ENCODE data around the gene CRX. TPM values are rescaled to one million over a fixed set of nuclear protein-coding genes. Genes with fewer than 3 reads are reported as not detected.
"Not testable (repeated sequence)": the region's sequence is repeated elsewhere in the genome, so short reads cannot be mapped to it uniquely, and the experiment has no call there.

CRX gene
- total RNA-seq (not detected), polyA plus RNA-seq (not detected)

DNA sequence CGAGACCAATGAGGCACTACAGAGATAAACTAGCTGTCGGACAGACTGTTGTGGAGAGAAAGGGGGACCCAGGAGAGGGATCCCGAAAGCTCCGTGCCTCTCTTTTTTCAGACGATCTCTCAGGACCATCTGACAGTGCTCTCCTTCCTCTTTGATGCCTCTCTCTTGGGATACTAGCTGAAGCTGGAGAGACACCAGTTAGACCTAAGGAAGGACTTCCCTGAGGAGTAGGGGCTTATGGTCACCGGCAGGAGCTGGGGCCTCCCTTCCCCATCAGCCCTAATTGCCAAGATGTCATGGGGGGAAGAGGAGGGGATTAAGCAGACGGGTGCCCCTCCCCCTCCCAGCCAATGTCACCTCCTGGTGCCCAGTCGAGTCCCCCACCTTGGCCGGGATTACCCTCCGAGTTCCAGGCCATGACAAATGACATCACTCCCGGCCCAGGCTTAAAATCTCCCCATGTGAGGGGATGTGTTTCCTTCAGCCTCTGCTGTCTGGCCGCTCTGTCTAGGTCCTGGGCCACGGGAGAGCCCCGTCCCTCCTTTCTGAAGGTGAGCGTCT lies at the start of gene CRX:
Gene CRX, plus strand, starts transcription at position 478 of the 561 bp plus-strand sequence. CDS start 12,507 bp downstream, outside the sequence.
- CTCF ChIA-PET: no interaction called here
- no peak within 1 kb of the TSS for H3K4me3 Mint-ChIP-seq

DNA sequence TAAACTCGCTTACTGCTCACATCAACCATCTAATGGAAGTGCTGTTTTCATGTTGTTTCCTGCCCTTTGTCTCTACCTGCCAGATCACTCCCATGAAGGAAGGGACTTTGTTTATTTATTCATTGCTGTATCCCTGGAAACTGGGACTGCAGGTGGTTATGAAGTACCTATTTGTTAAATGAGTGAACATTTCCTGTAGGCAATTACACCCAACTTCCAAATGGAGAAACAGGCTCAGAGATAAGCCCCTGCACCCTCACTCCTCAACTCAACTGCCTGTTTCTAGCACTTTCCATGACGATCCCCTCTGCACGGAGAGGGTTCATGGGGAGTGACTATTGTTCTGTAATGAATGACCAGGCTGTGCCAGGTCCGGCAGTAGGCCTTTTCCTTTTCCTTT lies 45.2 kb upstream of the CRX start:
- Mint-ChIP-seq H3K27ac (peak overlapping the region in 1 of 8 donors; percentile 12), H3K9me3 (no peaks in the 10 kb centered on the region), H3K27me3 (no peaks in the 10 kb centered on the region), H3K4me3 (peak overlapping the region in 4 of 7 donors; percentile 11 to 94 (median 38)), H3K36me3 (peaks cover 3 to 18% (median 6%) of the 10 kb centered on the region in 3 donors), H3K4me1 (peaks cover 25 to 38% (median 32%) of the 10 kb centered on the region in 3 donors)
- POLR2A ChIA-PET: no interaction called here
- Histone ChIP-seq H3K9me3 (ENCODE audit: low read length) (no peaks in the 10 kb centered on the region), H3K4me3 (ENCODE audit: low read length) (no peak overlapping the region), H3K27me3 (ENCODE audit: insufficient read depth, low read length, poor library complexity, severe bottlenecking) (no peaks in the 10 kb centered on the region), H3K4me1 (ENCODE audit: insufficient read depth, low read length) (peaks cover 13% of the 10 kb centered on the region), H3K36me3 (ENCODE audit: insufficient read depth, low read length) (peaks cover 2% of the 10 kb centered on the region), H3K27ac (ENCODE audit: low read depth, low read length) (no peak overlapping the region)
- no peak for DNase-seq
- CTCF ChIA-PET: interaction anchor here (1.1 to 1.9 kb wide), 2 partner anchors 11 to 33 kb away, joined by 5 to 7 read pairs; no protein-coding TSS in a partner anchor

More for the DNA sequence above, at the start of gene CRX:
- no peaks in the 10 kb centered on the region for H3K27me3 ChIP-seq (ENCODE audit: insufficient read depth, low read length, poor library complexity, severe bottlenecking)
- H3K27ac ChIP-seq (ENCODE audit: low read depth, low read length): no peak within 1 kb of the TSS
- Mint-ChIP-seq H3K9me3 (no peaks in the 10 kb centered on the region), H3K36me3 (peaks cover 0 to 2% (median 0%) of the 10 kb centered on the region in 3 donors), H3K27me3 (peaks cover 34 to 47% of the 10 kb centered on the region in 2 donors), H3K4me1 (peaks cover 0 to 5% (median 0%) of the 10 kb centered on the region in 3 donors), H3K27ac (peak within 1 kb of the TSS in 1 of 8 donors; percentile 73)
- H3K36me3 ChIP-seq (ENCODE audit: insufficient read depth, low read length): no peaks in the 10 kb centered on the region
- H3K4me3 ChIP-seq (ENCODE audit: low read length): no peak within 1 kb of the TSS
- H3K4me1 ChIP-seq (ENCODE audit: insufficient read depth, low read length): no peaks in the 10 kb centered on the region
- H3K9me3 ChIP-seq (ENCODE audit: low read length): no peaks in the 10 kb centered on the region
- POLR2A ChIA-PET: no interaction called here
- no peak for DNase-seq

DNA sequence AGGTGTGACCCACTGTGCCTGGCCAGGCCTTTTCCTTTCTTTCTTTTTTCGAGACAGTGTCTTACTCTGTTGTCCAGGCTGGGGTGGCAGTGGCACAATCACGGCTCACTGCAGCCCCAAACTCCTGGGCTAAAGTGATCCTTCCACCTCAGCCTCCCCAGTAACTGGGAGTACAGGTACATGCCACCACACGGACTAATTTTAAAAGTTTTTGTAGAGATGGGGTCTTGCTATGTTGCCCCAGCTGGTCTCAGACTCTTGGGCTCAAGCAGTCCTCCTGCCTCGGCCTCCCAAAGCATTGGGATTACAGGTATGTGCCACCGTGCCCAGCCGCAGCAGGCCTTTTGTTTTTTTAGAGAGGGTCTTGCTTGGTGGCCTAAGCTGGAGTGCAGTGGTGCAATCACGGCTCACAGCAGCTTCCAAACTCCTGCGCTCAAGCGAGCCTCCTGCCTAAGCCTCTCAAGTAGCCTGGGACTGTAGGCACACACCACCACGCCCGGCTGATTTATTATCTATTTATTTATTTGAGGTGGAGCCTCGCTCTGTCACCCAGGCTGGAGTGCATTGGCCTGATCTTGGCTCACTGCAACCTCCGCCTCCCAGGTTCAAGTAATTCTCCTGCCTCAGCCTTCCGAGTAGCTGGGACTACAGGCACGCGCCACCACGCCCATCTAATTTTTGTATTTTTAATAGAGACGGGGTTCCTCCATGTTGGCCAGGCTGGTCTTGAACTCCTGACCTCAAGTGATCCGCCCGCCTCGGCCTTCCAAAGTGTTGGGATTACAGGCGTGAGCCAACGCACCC lies 44.3 kb upstream of the CRX start:
- not testable (repeated sequence) for H3K27me3 Mint-ChIP-seq; H3K36me3 ChIP-seq (ENCODE audit: insufficient read depth, low read length); DNase-seq; H3K27me3 ChIP-seq (ENCODE audit: insufficient read depth, low read length, poor library complexity, severe bottlenecking); H3K9me3 ChIP-seq (ENCODE audit: low read length); H3K9me3 Mint-ChIP-seq
- peak overlapping the region in 6 of 8 donors; percentile 81 to 99 (median 96) for H3K27ac Mint-ChIP-seq
- CTCF ChIA-PET: interaction anchor here (1.9 kb wide), 1 partner anchor 34 kb away, joined by 7 read pairs; no protein-coding TSS in a partner anchor
- H3K4me1 Mint-ChIP-seq: peaks cover 28 to 40% (median 35%) of the 10 kb centered on the region in 3 donors
- POLR2A ChIA-PET: interaction anchor here (0.6 to 1.1 kb wide), 3 partner anchors 10 to 32 kb away, joined by 3 to 7 read pairs (median 3); partner anchors contain the start of gene NOP53
- H3K4me3 Mint-ChIP-seq: peak overlapping the region; percentile 94 to 97 (median 97)
- peaks cover 4 to 27% (median 13%) of the 10 kb centered on the region in 3 donors for H3K36me3 Mint-ChIP-seq
- Histone ChIP-seq H3K4me1 (ENCODE audit: insufficient read depth, low read length) (peaks cover 13% of the 10 kb centered on the region), H3K4me3 (ENCODE audit: low read length) (peak overlapping the region; percentile 93), H3K27ac (ENCODE audit: low read depth, low read length) (peak overlapping the region; percentile 92)

DNA sequence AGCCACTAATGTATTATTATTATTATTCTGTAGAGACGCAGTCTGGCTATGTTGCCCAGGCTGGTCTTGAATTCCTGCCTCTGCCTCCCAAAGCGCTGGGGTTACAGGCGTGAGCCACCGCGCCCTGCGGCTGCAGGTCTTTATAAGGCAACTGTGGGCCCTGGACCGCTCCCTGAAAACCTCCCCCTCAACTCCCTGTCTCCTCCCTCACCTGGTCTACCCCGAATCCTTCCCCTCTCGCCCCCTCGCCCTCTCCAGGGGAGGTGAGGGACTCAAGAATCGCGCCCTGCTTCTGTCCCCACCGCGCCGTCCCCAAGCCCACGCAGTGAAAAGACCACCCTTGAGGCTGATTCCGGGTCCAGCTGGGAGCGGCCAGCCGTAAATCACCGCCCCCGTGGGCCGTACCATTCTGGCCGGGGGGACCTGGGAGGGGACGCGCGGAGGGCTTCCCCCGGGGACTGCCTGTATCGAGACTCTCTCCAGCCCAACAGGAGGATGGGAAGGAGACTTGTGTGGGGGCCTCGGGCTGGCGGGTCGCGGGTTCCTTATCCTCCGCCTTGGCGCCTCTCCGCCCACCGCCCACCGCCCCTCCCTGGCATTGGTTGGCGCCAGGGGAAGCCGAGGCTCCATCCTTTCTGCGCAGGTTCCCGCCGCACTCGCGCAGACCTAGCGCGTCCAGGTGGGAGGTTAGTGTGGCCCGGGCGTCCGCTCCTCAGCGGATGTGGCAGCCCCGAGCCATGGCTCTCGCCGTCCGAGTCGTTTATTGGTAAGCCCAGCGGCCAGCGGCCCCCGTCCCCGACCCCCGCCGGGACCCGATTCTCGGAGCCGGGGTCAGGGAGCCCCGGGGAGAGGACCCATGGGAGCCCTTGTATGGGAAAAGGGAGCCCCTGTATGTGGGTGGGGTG lies 43.4 kb upstream of the CRX start, which contains the start of gene SELENOW:
Gene SELENOW, plus strand, starts transcription at position 655 of the 905 bp plus-strand sequence. Its CDS starts 83 bp downstream, at position 738.
- H3K36me3 ChIP-seq (ENCODE audit: insufficient read depth, low read length): peaks cover 5% of the 10 kb centered on the region
- Mint-ChIP-seq H3K4me1 (peaks cover 28 to 40% (median 35%) of the 10 kb centered on the region in 3 donors), H3K9me3 (no peaks in the 10 kb centered on the region), H3K27ac (peak within 1 kb of the TSS; percentile 81 to 99 (median 96)), H3K27me3 (no peaks in the 10 kb centered on the region), H3K4me3 (peak within 1 kb of the TSS; percentile 94 to 97 (median 97)), H3K36me3 (peaks cover 4 to 34% (median 13%) of the 10 kb centered on the region in 3 donors)
- ChIA-PET CTCF (no interaction called here), POLR2A (interaction anchor here (0.6 to 1.1 kb wide), 3 partner anchors 11 to 33 kb away, joined by 3 to 7 read pairs (median 3); partner anchors contain the start of gene NOP53)
- H3K4me3 ChIP-seq (ENCODE audit: low read length): peak within 1 kb of the TSS; percentile 93
- H3K27ac ChIP-seq (ENCODE audit: low read depth, low read length): peak within 1 kb of the TSS; percentile 92
- no peaks in the 10 kb centered on the region for H3K9me3 ChIP-seq (ENCODE audit: low read length)
- peak; percentile 64 to 83 (median 79) for DNase-seq
- H3K4me1 ChIP-seq (ENCODE audit: insufficient read depth, low read length): peaks cover 13% of the 10 kb centered on the region
- no peaks in the 10 kb centered on the region for H3K27me3 ChIP-seq (ENCODE audit: insufficient read depth, low read length, poor library complexity, severe bottlenecking)

DNA sequence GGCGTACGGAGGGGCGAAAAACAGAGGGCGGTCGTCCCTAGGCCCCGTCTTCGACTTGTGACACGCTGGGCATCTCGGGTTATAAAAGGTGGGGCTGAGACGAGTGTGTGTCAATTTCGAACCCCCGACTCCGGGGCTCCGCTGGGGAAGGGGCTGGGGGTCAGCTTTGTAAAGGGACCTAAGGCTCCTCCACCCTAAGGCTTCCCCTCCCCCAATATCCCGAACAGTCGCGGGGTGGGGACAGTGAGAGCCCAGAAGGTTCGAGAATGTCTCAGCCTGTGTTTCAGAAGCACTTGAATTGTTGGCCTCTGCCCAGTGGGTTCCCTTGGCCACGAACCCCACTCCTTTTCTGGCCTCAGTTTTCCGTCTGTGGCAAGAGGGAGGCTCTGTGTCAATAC lies 42.8 kb upstream of the CRX start:
- Histone ChIP-seq H3K27ac (ENCODE audit: low read depth, low read length) (peak overlapping the region; percentile 92), H3K27me3 (ENCODE audit: insufficient read depth, low read length, poor library complexity, severe bottlenecking) (no peaks in the 10 kb centered on the region), H3K4me3 (ENCODE audit: low read length) (peak overlapping the region; percentile 93), H3K4me1 (ENCODE audit: insufficient read depth, low read length) (peaks cover 13% of the 10 kb centered on the region), H3K36me3 (ENCODE audit: insufficient read depth, low read length) (peaks cover 5% of the 10 kb centered on the region), H3K9me3 (ENCODE audit: low read length) (no peaks in the 10 kb centered on the region)
- Mint-ChIP-seq H3K36me3 (peaks cover 4 to 40% (median 13%) of the 10 kb centered on the region in 3 donors), H3K4me1 (peaks cover 28 to 40% (median 35%) of the 10 kb centered on the region in 3 donors), H3K9me3 (no peaks in the 10 kb centered on the region), H3K27ac (peak overlapping the region; percentile 81 to 99 (median 96)), H3K4me3 (peak overlapping the region; percentile 94 to 97 (median 97)), H3K27me3 (no peaks in the 10 kb centered on the region)
- CTCF ChIA-PET: interaction anchor here (1.1 kb wide), 1 partner anchor 328 kb away, joined by 4 read pairs; no protein-coding TSS in a partner anchor
- no peak for DNase-seq
- POLR2A ChIA-PET: interaction anchor here (0.6 kb wide), 1 partner anchor 86 kb away, joined by 3 read pairs; no protein-coding TSS in a partner anchor

DNA sequence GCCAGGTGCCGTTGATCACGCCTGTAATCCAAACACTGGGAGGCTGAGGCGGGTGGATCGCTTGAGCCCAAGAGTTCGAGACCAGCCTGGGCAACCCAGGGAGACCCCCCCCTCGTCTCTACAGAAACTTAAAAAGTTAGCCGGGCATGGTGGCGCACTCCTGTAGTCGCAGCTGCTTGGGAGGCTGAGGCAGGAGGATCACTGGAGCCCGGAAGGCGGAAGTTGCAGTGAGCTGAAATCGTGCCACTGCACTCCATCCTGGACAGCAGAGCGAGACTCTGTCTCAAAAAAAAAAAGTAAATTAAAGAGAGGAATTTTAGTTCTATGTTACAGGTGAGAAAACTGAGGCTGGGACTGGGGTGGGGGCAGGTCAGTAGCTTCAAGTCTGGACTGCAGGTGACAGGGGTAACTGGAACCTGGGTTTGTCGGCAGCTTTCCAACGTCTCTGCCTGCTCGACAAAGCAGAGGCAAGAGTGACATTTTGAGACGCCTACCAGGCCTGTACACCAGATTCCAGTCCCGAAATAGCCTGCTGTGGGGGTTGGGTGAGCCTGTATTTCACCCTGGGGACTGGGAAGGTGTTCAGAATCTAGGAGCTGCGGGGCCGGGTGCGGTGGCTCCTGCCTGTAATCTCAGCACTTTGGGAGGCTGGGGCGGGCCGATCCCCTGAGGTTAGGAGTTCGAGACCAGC lies 42.1 kb upstream of the CRX start:
- peaks cover 5% of the 10 kb centered on the region for H3K36me3 ChIP-seq (ENCODE audit: insufficient read depth, low read length)
- CTCF ChIA-PET: interaction anchor here (0.7 to 1.1 kb wide), 5 partner anchors 10 to 329 kb away, joined by 3 to 4 read pairs (median 3); no protein-coding TSS in a partner anchor
- peak overlapping the region; percentile 93 for H3K4me3 ChIP-seq (ENCODE audit: low read length)
- no peaks in the 10 kb centered on the region for H3K27me3 ChIP-seq (ENCODE audit: insufficient read depth, low read length, poor library complexity, severe bottlenecking)
- POLR2A ChIA-PET: interaction anchor here (0.6 kb wide), 1 partner anchor 87 kb away, joined by 3 read pairs; no protein-coding TSS in a partner anchor
- peak overlapping the region; percentile 81 to 99 (median 96) for H3K27ac Mint-ChIP-seq
- H3K27ac ChIP-seq (ENCODE audit: low read depth, low read length): peak overlapping the region; percentile 92
- peaks cover 4 to 47% (median 17%) of the 10 kb centered on the region in 3 donors for H3K36me3 Mint-ChIP-seq
- peaks cover 13% of the 10 kb centered on the region for H3K4me1 ChIP-seq (ENCODE audit: insufficient read depth, low read length)
- H3K27me3 Mint-ChIP-seq: no peaks in the 10 kb centered on the region
- peaks cover 28 to 44% (median 35%) of the 10 kb centered on the region in 3 donors for H3K4me1 Mint-ChIP-seq
- H3K9me3 Mint-ChIP-seq: no peaks in the 10 kb centered on the region
- peak overlapping the region; percentile 94 to 97 (median 97) for H3K4me3 Mint-ChIP-seq
- H3K9me3 ChIP-seq (ENCODE audit: low read length): no peaks in the 10 kb centered on the region
- no peak for DNase-seq

DNA sequence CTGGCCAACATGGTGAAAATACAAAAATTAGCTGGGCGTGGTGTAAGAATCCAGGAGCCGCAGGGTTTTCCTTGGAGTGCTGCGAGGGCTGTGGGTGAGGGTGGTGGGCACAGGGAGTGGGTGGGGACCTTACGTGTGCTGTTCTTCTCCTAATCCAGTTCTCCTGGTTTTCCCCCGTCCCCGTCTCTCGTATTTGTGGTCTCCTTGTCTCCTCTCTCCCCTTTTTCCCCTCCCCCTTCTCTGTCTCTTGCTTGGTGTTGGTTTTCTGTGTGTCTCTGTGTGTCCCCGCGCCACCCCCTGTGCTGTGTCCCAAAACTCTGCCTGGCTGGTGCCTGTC lies 41.6 kb upstream of the CRX start:
- Mint-ChIP-seq H3K27me3 (no peaks in the 10 kb centered on the region), H3K27ac (peak overlapping the region in 7 of 8 donors; percentile 71 to 98 (median 83)), H3K36me3 (peaks cover 4 to 50% (median 17%) of the 10 kb centered on the region in 3 donors), H3K9me3 (no peaks in the 10 kb centered on the region), H3K4me3 (peak overlapping the region; percentile 80 to 97 (median 95)), H3K4me1 (peaks cover 28 to 44% (median 35%) of the 10 kb centered on the region in 3 donors)
- Histone ChIP-seq H3K4me1 (ENCODE audit: insufficient read depth, low read length) (peaks cover 13% of the 10 kb centered on the region), H3K36me3 (ENCODE audit: insufficient read depth, low read length) (peaks cover 5% of the 10 kb centered on the region), H3K9me3 (ENCODE audit: low read length) (no peaks in the 10 kb centered on the region), H3K27ac (ENCODE audit: low read depth, low read length) (no peak overlapping the region), H3K27me3 (ENCODE audit: insufficient read depth, low read length, poor library complexity, severe bottlenecking) (no peaks in the 10 kb centered on the region), H3K4me3 (ENCODE audit: low read length) (no peak overlapping the region)
- no peak for DNase-seq
- ChIA-PET POLR2A (no interaction called here), CTCF (interaction anchor here (0.7 to 1.1 kb wide), 5 partner anchors 10 to 330 kb away, joined by 3 to 4 read pairs (median 3); no protein-coding TSS in a partner anchor)
